Right lobe of liver (tissue), 6 donors: ENCODE results near the gene SOX8. TPM values are rescaled to one million over a fixed set of nuclear protein-coding genes. Genes with fewer than 3 reads are reported as not detected.

Experiments used
- ATAC-seq, 4 donors: fragments of 200-7000 bp; cut with Tn5 transposase; one replicate each; pipeline ENCODE4 v1.9.1; 2020; ENCODE audit warnings: mild to moderate bottlenecking in 4 of 4, moderate library complexity in 4 of 4
- DNase-seq, 3 donors: peaks; one replicate each; pipeline ENCODE4 v3.0.0-alpha.2; 2020
- H3K27ac ChIP-seq, 3 donors: fragments of 200-600 bp; one replicate each; pipeline ENCODE4 v1.8.0; 2022
- H3K27me3 ChIP-seq, 2 donors: fragments of 200-600 bp; one replicate each; pipeline ENCODE4 v1.8.0; 2022
- H3K36me3 ChIP-seq, 4 donors: fragments of 200-600 bp; sonication (generic) in 1 of 4; one replicate each; pipeline versions ENCODE4 v1.5.1 to v1.8.0; 2017 to 2022; ENCODE audit warnings: control low read depth in 1 of 4
- H3K4me1 ChIP-seq, 4 donors: fragments of 200-600 bp; sonication (generic) in 1 of 4; one replicate each; pipeline versions ENCODE4 v1.5.1 to v1.8.0; 2017 to 2022; ENCODE audit warnings: control low read depth in 1 of 4
- H3K4me3 ChIP-seq, 3 donors: fragments of 200-600 bp; one replicate each; pipeline ENCODE4 v1.8.0; 2022
- H3K9me3 ChIP-seq, 4 donors: fragments of 200-600 bp; sonication (generic) in 1 of 4; one replicate each; pipeline versions ENCODE4 v1.5.1 to v1.8.0; 2017 to 2022; ENCODE audit warnings: control low read depth in 1 of 4
- CTCF ChIP-seq, 4 donors: fragments of 200-600 bp in 3 of 4; fragments of 450-650 bp in 1 of 4; IDR thresholded peaks; one replicate each; pipeline versions ENCODE4 v1.5.1 to v1.8.0; 2016 to 2022; ENCODE audit warnings: antibody characterized with exemption in 4 of 4, mild to moderate bottlenecking in 2 of 4
- POLR2A ChIP-seq: fragments of 450-650 bp; IDR thresholded peaks from one replicate; pipeline ENCODE4 v1.6.1; 2017; ENCODE audit warnings: antibody characterized with exemption, mild to moderate bottlenecking
- WGBS: methylation state at CpG from one replicate; pipeline ENCODE4 v1.1.6; 2018; ENCODE audit warnings: low coverage, low lambda C conversion rate; ENCODE audit not compliant: insufficient coverage; ENCODE audit errors: missing lambda C conversion rate; 5-methylcytosine and 5-hydroxymethylcytosine counted together
- intact Hi-C, 2 donors: fragments of 100-400 bp; cut with DNase I; formaldehyde crosslinking; loops; one replicate each; pipeline versions ENCODE4 v1.11.2 to v1.14.1; 2022
- total RNA-seq, 6 experiments: library from RNA; depleted of rRNA in 2 of 6; stranded (reverse); fragments of >200 nt in 2 of 6; fragmentation: NEBNext Ultra II Directional in 3 of 6; extraction: Animal tissue kit (Norgen Biotek cat#: 25700) in 3 of 6; gene quantifications; one replicate each; pipeline versions ENCODE4 v1.1.0 to v1.2.4, GENCODE V29; 2016 to 2023
- donor health status: DM: no; HTN: yes; CAD: no.
- donor health status: DM: no; HTN: no; CAD: no.
- donor health status: DM: no; HTN: no; CAD: no.
- donor health status: DM: no; HTN: yes; CAD: no.
- donor health status: DM: no; HTN: yes; CAD: no.

SOX8 gene
- total RNA-seq, 6 experiments from 2014 or later: 0.07 to 0.13 (median 0.09) TPM; not detected in 3

GRCh38 chr16:1012135-1012534 lies 30.6 kb downstream of the SOX8 start:
- Histone ChIP-seq H3K9me3 (no peaks in the 10 kb centered on the region), H3K36me3 (no peaks in the 10 kb centered on the region), H3K27ac (no peak overlapping the region), H3K4me1 (no peaks in the 10 kb centered on the region), H3K4me3 (no peak overlapping the region), H3K27me3 (no peaks in the 10 kb centered on the region)
- TF ChIP-seq CTCF (IDR thresholded peaks at IDR 0.05): no peak
- no peak for TF ChIP-seq POLR2A
- intact Hi-C loops: no loop called here
- no peak for DNase-seq
- 79% methylated on average over 5 of the region's 19 CpGs for WGBS
- no peak for ATAC-seq

GRCh38 chr16:1012722-1013592 lies 31.4 kb downstream of the SOX8 start:
- H3K36me3 ChIP-seq: no peaks in the 10 kb centered on the region
- no peak for TF ChIP-seq CTCF (IDR thresholded peaks at IDR 0.05)
- TF ChIP-seq POLR2A: no peak
- no peak overlapping the region for H3K27ac ChIP-seq
- H3K27me3 ChIP-seq: no peaks in the 10 kb centered on the region
- no peaks in the 10 kb centered on the region for H3K4me1 ChIP-seq
- 61% methylated on average over 5 of the region's 28 CpGs for WGBS
- no peaks in the 10 kb centered on the region for H3K9me3 ChIP-seq
- ATAC-seq: no peak
- intact Hi-C loops: no loop called here
- no peak for DNase-seq
- no peak overlapping the region for H3K4me3 ChIP-seq

- H3K9me3 ChIP-seq: no peaks in the 10 kb centered on the region
- no CpG with 5 or more reads among the region's 8 CpGs for whole genome bisulfite sequencing
- no peak for ATAC-seq
- no peak overlapping the region for H3K27ac ChIP-seq
- intact Hi-C loops: no loop called here
- H3K27me3 ChIP-seq: no peaks in the 10 kb centered on the region
- no peaks in the 10 kb centered on the region for H3K36me3 ChIP-seq
- H3K4me1 ChIP-seq: no peaks in the 10 kb centered on the region
- H3K4me3 ChIP-seq: no peak overlapping the region
- no peak for DNase-seq
- TF ChIP-seq CTCF (IDR thresholded peaks at IDR 0.05) (no peak), POLR2A (no peak)
Measured at GRCh38 chr16:1013593-1013900, 32.0 kb downstream of the SOX8 start.

- WGBS: no CpG with 5 or more reads among the region's 8 CpGs
- no peaks in the 10 kb centered on the region for H3K4me1 ChIP-seq
- no peak overlapping the region for H3K27ac ChIP-seq
- ATAC-seq (no peak), DNase-seq (no peak)
- H3K9me3 ChIP-seq: no peaks in the 10 kb centered on the region
- H3K27me3 ChIP-seq: no peaks in the 10 kb centered on the region
- H3K36me3 ChIP-seq: no peaks in the 10 kb centered on the region
- intact Hi-C loops: no loop called here
- TF ChIP-seq CTCF (IDR thresholded peaks at IDR 0.05): no peak
- no peak for TF ChIP-seq POLR2A
- H3K4me3 ChIP-seq: no peak overlapping the region
Measured at GRCh38 chr16:1014221-1014620, 32.7 kb downstream of the SOX8 start.
